ENCODE results near the gene IL21.

IL21 gene

GRCh38 chr4:122603156-122603574, 17.7 kb downstream of the IL21 start:
- no peak for DNase-seq (ENCODE audit: low read depth)
- TF ChIP-seq CTCF (conservative IDR thresholded peaks at IDR 0.05; ENCODE audit: low read length): no peak
- no peak overlapping the region for H3K4me3 ChIP-seq (ENCODE audit: low read length)

GRCh38 chr4:122602277-122603142, 18.4 kb downstream of the IL21 start:
- no peak overlapping the region for H3K4me3 ChIP-seq (ENCODE audit: low read length)
- peak; percentile 57 for TF ChIP-seq CTCF (conservative IDR thresholded peaks at IDR 0.05; ENCODE audit: low read length)
- DNase-seq (ENCODE audit: low read depth): peak; percentile 64

- TF ChIP-seq CTCF (conservative IDR thresholded peaks at IDR 0.05; ENCODE audit: low read length): no peak
- H3K4me3 ChIP-seq (ENCODE audit: low read length): no peak overlapping the region
- DNase-seq (ENCODE audit: low read depth): peak; percentile 53
These were observed 29.7 kb downstream of the IL21 start for GRCh38 chr4:122591196-122591595.

GRCh38 chr4:122588453-122589238, 32.2 kb downstream of the IL21 start:
- TF ChIP-seq CTCF (conservative IDR thresholded peaks at IDR 0.05; ENCODE audit: low read length): no peak
- H3K4me3 ChIP-seq (ENCODE audit: low read length): no peak overlapping the region
- DNase-seq (ENCODE audit: low read depth): peak; percentile 77

- DNase-seq (ENCODE audit: low read depth): peak; percentile 84
- H3K4me3 ChIP-seq (ENCODE audit: low read length): no peak overlapping the region
- TF ChIP-seq CTCF (conservative IDR thresholded peaks at IDR 0.05; ENCODE audit: low read length): no peak
These were observed 36.3 kb downstream of the IL21 start for GRCh38 chr4:122584519-122584918.

GRCh38 chr4:122583906-122584305, 37.0 kb downstream of the IL21 start:
- no peak overlapping the region for H3K4me3 ChIP-seq (ENCODE audit: low read length)
- no peak for TF ChIP-seq CTCF (conservative IDR thresholded peaks at IDR 0.05; ENCODE audit: low read length)
- DNase-seq (ENCODE audit: low read depth): peak; percentile 71

Measured in AG10803 (cell line).